Ovary (tissue), 9 donors: ENCODE results near the gene PTPRCAP. TPM values are rescaled to one million over a fixed set of nuclear protein-coding genes. Genes with fewer than 3 reads are reported as not detected.
A peak's percentile ranks its signal among the peaks of the same experiment; 100 is the strongest.

Experiments used
- DNase-seq, 5 donors: peaks; one replicate each; pipeline ENCODE4 v3.0.0-alpha.2; 2019 to 2020
- H3K27ac ChIP-seq, 2 donors: fragments of 200-600 bp; one replicate each; pipeline versions ENCODE4 v1.5.1 to v1.8.0; 2019 to 2022
- H3K27me3 ChIP-seq: fragments of 200-600 bp; one replicate; pipeline ENCODE4 v1.8.0; 2022
- H3K36me3 ChIP-seq: fragments of 200-600 bp; sonication (generic); one replicate; pipeline ENCODE4 v1.5.1; 2019
- H3K4me1 ChIP-seq: one replicate; pipeline ENCODE4 v1.8.1; 2013; ENCODE audit warnings: mild to moderate bottlenecking, moderate library complexity; ENCODE audit not compliant: insufficient read depth
- H3K4me3 ChIP-seq: fragments of 200-600 bp; sonication (generic); one replicate; pipeline ENCODE4 v1.5.1; 2017
- H3K9me3 ChIP-seq, 2 donors: fragments of 200-600 bp in 1 of 2; sonication (generic) in 1 of 2; one replicate each; pipeline versions ENCODE4 v1.5.1 to v1.8.1; 2013 to 2019; ENCODE audit warnings: mild to moderate bottlenecking in 1 of 2, moderate library complexity in 1 of 2
- EP300 ChIP-seq: sonication (generic); formaldehyde crosslinking; IDR thresholded peaks from one replicate; pipeline ENCODE4 v1.6.1; 2017; ENCODE audit warnings: antibody characterized with exemption
- POLR2A ChIP-seq: fragments of 450-650 bp; IDR thresholded peaks from one replicate; pipeline ENCODE4 v1.6.1; 2017; ENCODE audit warnings: antibody characterized with exemption, mild to moderate bottlenecking, moderate library complexity
- WGBS, 3 donors: extraction: QIAGEN DNeasy Blood & Tissue Kit in 1 of 3; methylation state at CpG; one replicate each; pipeline versions ENCODE4 v1.1.5 to v1.1.7; 2013 to 2017; 5-methylcytosine and 5-hydroxymethylcytosine counted together
- intact Hi-C, 4 donors: fragments of 100-400 bp; cut with DNase I; formaldehyde crosslinking; loops; one replicate each; pipeline versions ENCODE4 v1.11.0 to v1.15.1; 2022 to 2023
- polyA plus RNA-seq, 2 donors: library from polyadenylated mRNA; stranded (reverse); fragments of 200-250 nt in 1 of 2; fragments of 350-450 nt in 1 of 2; fragmentation: Illumina TruSeq in 1 of 2; extraction: RNeasy Lipid Tissue Mini Kit (QIAGEN cat#74804) in 1 of 2; gene quantifications; one replicate each; pipeline ENCODE4 v1.2.3, GENCODE V29; 2013 to 2014
- total RNA-seq, 7 donors: library from RNA; depleted of rRNA in 2 of 7; stranded (reverse); fragments of >200 nt in 2 of 7; fragmentation: NEBNext Ultra II Directional in 3 of 7; extraction: Animal tissue kit (Norgen Biotek cat#: 25700) in 3 of 7; gene quantifications; one replicate each; pipeline versions ENCODE4 v1.1.0 to v1.2.4, GENCODE V29; 2016 to 2023
- TF ChIP-seq, protein P1 (sequence below), 3 donors: fragments of 450-650 bp in 2 of 3; fragments of 200-600 bp in 1 of 3; IDR thresholded peaks; one replicate each; pipeline versions ENCODE4 v1.5.1 to v1.8.0; 2016 to 2022; ENCODE audit warnings: antibody characterized with exemption in 3 of 3, mild to moderate bottlenecking in 1 of 3
- donor health status: DM: no; HTN: no; CAD: no; lungs with moderate emphysema.
- donor health status: DM: no; HTN: no; CAD: no.
- donor health status: Bipolar disorder and iron deficiency.
- donor health status: DM: yes; HTN: yes; CAD: no.
- donor health status: DM: no; HTN: no; CAD: no.
- donor health status: DM: yes; HTN: yes; CAD: no.

The PTPRCAP gene
- total and polyA plus RNA-seq, 9 donors, result 2.4 to 10.7 (median 4.2) TPM; not detected in 1

DNA sequence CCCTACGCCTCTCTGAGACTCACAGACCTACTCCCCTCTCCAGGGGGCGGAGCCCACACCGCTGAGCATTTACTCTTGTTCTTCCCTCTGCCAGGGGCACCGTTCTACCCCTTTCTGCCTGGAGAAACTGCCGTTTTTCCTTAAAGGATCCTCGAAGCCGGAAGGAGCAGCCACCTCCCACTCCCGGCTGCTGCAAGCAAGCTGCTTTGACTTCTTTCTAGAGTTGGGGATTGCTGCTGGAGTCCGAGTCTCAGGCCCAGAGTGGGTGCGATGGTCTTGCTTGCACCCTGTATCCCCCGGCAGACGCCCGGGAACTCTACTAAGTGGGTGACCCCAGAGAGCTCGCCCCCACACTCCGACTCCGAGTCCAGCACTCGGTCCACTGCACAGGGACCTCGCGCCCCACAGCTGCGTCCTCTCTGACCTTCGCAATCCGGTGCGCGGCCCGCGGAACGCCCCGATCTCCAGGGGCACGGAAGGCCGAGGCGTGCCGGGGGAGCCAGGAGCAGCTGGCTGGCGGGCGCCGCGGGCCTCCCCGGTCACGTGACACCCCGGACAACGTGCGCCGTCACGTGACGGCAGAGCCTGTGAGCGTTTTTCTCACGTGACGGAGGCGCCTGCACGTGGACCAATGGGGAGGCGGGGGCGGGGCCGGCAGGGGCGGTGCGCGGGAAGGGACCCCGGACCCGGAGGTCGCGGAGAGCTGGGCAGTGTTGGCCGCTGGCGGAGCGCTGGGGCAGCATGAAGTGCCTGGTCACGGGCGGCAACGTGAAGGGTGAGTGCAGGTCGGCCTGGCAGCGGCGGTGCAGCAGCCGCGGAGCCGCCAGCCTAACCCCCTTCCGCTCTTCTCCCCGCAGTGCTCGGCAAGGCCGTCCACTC lies 45.9 kb downstream of the PTPRCAP start, which contains the start of gene RAD9A:
RAD9A (plus strand) TSS at position 683 of the 879 bp plus-strand sequence; CDS start at position 742, 59 bp downstream.
- Histone ChIP-seq H3K9me3 (no peaks in the 10 kb centered on the region), H3K27ac (peak within 1 kb of the TSS; percentile 62 to 73), H3K4me1 (peaks cover 3% of the 10 kb centered on the region), H3K36me3 (no peaks in the 10 kb centered on the region), H3K27me3 (no peaks in the 10 kb centered on the region), H3K4me3 (peak within 1 kb of the TSS; percentile 56)
- TF ChIP-seq, protein P1, sequence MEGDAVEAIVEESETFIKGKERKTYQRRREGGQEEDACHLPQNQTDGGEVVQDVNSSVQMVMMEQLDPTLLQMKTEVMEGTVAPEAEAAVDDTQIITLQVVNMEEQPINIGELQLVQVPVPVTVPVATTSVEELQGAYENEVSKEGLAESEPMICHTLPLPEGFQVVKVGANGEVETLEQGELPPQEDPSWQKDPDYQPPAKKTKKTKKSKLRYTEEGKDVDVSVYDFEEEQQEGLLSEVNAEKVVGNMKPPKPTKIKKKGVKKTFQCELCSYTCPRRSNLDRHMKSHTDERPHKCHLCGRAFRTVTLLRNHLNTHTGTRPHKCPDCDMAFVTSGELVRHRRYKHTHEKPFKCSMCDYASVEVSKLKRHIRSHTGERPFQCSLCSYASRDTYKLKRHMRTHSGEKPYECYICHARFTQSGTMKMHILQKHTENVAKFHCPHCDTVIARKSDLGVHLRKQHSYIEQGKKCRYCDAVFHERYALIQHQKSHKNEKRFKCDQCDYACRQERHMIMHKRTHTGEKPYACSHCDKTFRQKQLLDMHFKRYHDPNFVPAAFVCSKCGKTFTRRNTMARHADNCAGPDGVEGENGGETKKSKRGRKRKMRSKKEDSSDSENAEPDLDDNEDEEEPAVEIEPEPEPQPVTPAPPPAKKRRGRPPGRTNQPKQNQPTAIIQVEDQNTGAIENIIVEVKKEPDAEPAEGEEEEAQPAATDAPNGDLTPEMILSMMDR (IDR thresholded peaks at IDR 0.05), result peak in 1 of 3 donors; percentile 37
- TF ChIP-seq EP300 (peak; percentile 71), POLR2A (peak; percentile 29)
- 0 to 1% (median 0%) methylated on average over 32 to 75 of the region's 75 CpGs for WGBS, 3 donors
- peak; percentile 94 to 97 (median 95) for DNase-seq
- intact Hi-C loops, result loop anchor here in 1 of 4 donors (10.0 kb wide), 1 partner anchor 117 kb away; no protein-coding TSS in a partner anchor

DNA sequence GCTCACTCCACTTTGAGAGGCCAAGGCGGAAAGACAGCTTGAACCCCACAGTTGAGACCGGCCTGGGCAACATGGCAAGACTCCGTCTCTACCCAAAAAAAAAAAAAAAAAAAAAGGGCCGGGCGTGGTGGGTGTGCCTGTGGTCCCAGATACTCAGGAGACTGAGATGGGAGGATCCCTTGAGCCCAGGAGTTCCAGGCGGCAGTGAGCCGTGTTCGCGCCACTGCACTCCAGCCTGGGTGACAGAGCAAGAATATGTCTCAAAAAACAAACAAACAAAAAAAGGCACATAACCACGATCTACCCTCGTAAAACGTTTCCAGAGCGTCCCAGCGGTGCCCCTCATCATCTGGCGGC lies 46.6 kb downstream of the PTPRCAP start:
- Histone ChIP-seq H3K4me1 (peaks cover 3% of the 10 kb centered on the region), H3K27me3 (no peaks in the 10 kb centered on the region), H3K27ac (peak overlapping the region in 1 of 2 donors; percentile 73), H3K4me3 (peak overlapping the region; percentile 56), H3K9me3 (no peaks in the 10 kb centered on the region), H3K36me3 (no peaks in the 10 kb centered on the region)
- 6 to 10% (median 9%) methylated on average over 15 of the region's 15 CpGs for WGBS, 3 donors
- TF ChIP-seq, protein P1 (IDR thresholded peaks at IDR 0.05), result no peak
- TF ChIP-seq EP300 (no peak), POLR2A (no peak)
- intact Hi-C loops, result loop anchor here in 1 of 4 donors (10.0 kb wide), 1 partner anchor 116 kb away; no protein-coding TSS in a partner anchor
- DNase-seq, result no peak

DNA sequence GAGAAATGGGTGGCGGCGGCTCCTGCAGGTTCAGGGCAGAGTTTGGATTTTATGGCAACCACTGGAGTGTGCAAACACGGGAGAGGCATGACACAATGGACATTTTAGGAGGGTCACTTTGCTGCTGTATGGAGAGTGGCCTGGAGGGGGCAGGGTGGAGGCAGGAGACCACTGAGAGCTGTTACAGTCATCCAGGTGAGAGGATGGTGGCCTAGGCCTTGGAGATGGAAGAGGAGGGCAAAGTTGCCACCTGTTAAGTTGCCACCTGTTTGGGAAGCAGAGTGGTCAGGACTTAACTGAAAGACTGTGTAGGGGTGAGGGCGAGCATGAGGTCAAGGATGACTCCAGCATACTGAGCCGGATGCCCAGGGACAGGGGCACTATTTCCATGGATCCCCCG lies 48.0 kb downstream of the PTPRCAP start:
- no peak for DNase-seq
- H3K27me3 ChIP-seq, result no peaks in the 10 kb centered on the region
- H3K4me3 ChIP-seq, result no peak overlapping the region
- WGBS, 3 donors, result 58 to 69% (median 65%) methylated on average over 6 of the region's 6 CpGs
- TF ChIP-seq EP300 (no peak), POLR2A (no peak)
- TF ChIP-seq, protein P1 (IDR thresholded peaks at IDR 0.05), result peak in 1 of 3 donors; percentile 17
- no peaks in the 10 kb centered on the region for H3K9me3 ChIP-seq
- H3K27ac ChIP-seq, result no peak overlapping the region
- no peaks in the 10 kb centered on the region for H3K36me3 ChIP-seq
- H3K4me1 ChIP-seq, result peaks cover 3% of the 10 kb centered on the region
- intact Hi-C loops, result loop anchor here in 1 of 4 donors (5.0 kb wide), 1 partner anchor 37 kb away; the partner anchor contains the start of gene POLD4

DNA sequence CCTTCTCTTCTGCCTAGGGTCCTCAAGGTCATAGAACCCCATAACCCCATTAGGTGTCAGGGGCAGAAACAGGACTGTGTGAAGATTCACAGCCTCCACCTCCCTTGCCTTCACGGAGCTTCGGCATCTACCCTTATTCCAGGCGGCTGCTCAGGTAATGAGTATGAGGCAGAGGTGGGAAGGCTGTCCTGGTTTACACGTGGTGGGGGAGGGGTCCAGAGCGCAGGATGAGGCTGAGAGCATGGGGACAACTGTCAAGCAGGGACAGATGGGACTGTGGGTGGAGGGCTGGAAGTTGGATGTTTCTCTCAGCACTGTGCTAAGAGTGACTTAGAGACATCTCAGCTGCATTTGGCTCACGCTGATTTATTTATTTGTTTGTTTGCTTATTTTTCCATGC lies 50.0 kb downstream of the PTPRCAP start:
- Histone ChIP-seq H3K36me3 (no peaks in the 10 kb centered on the region), H3K27ac (no peak overlapping the region), H3K27me3 (no peaks in the 10 kb centered on the region), H3K4me1 (peaks cover 3% of the 10 kb centered on the region), H3K9me3 (no peaks in the 10 kb centered on the region), H3K4me3 (no peak overlapping the region)
- TF ChIP-seq POLR2A (no peak), EP300 (no peak)
- TF ChIP-seq, protein P1 (IDR thresholded peaks at IDR 0.05), result no peak
- no peak for DNase-seq
- intact Hi-C loops, result loop anchor here in 1 of 4 donors (5.0 kb wide), 1 partner anchor 35 kb away; the partner anchor contains the start of gene POLD4
- WGBS, 3 donors, result 50 to 63% (median 62%) methylated on average over 6 of the region's 6 CpGs
